Fibroblast of villous mesenchyme (primary cell): ENCODE data around the gene APBB3. TPM values are rescaled to one million over a fixed set of nuclear protein-coding genes. Genes with fewer than 3 reads are reported as not detected.

Experiments
- DNase-seq: peaks from one replicate; pipeline ENCODE4 v3.0.0-alpha.2; 2010; ENCODE audit warnings: low read depth
- H3K4me3 ChIP-seq: 2 replicates; pipeline ENCODE4 v1.5.1; 2011; ENCODE audit warnings: low read depth, mild to moderate bottlenecking, low read length
- total RNA-seq: library from RNA; depleted of rRNA; stranded (reverse); fragments of >200 nt; gene quantifications from 2 replicates; pipeline ENCODE4 v1.2.3, GENCODE V29; 2012
- TF ChIP-seq, protein P1 (sequence below): IDR thresholded peaks from 2 replicates; pipeline ENCODE4 v1.5.1; 2012; ENCODE audit warnings: low read depth, mild to moderate bottlenecking, low read length; ENCODE audit not compliant: insufficient read depth

Gene APBB3
- total RNA-seq, 1 donor, result 14.7 TPM

DNA sequence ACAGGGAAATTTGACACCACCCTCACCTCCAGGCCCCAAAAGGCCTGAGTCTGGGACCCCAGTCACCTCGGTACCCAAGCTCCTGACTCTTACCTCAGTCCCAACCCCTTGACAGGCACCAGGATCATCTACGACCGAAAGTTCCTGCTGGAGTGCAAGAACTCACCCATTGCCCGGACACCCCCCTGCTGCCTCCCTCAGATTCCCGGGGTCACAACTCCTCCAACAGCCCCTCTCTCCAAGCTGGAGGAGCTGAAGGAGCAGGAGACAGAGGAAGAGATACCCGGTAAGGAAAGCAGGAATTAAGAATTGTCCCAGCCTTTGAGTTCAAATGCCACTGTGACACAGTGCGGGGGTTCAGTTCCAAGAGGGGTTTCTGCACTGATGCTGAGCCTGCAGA is 15.6 kb downstream of the APBB3 start:
- DNase-seq, result no peak
- TF ChIP-seq, protein P1, sequence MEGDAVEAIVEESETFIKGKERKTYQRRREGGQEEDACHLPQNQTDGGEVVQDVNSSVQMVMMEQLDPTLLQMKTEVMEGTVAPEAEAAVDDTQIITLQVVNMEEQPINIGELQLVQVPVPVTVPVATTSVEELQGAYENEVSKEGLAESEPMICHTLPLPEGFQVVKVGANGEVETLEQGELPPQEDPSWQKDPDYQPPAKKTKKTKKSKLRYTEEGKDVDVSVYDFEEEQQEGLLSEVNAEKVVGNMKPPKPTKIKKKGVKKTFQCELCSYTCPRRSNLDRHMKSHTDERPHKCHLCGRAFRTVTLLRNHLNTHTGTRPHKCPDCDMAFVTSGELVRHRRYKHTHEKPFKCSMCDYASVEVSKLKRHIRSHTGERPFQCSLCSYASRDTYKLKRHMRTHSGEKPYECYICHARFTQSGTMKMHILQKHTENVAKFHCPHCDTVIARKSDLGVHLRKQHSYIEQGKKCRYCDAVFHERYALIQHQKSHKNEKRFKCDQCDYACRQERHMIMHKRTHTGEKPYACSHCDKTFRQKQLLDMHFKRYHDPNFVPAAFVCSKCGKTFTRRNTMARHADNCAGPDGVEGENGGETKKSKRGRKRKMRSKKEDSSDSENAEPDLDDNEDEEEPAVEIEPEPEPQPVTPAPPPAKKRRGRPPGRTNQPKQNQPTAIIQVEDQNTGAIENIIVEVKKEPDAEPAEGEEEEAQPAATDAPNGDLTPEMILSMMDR, result no peak
- no peak overlapping the region for H3K4me3 ChIP-seq

DNA sequence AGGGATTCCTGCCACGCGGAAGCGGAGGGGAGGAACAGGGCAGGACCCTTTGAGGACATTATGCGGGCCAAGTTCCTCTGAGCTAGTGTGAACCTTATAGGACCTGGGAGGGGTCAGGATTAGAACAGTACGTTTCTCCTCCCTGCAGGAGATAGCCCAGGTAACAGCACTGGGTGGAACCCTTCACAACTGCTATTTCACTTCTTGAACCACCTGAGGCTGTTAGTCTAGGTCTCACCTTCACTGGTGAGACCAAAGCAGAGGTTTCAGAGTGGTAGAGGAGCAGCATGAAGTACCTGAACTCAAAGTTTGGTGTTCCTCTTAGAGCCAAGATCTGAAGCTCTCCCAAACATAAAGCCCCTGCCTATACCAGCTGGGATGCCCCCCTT is 16.1 kb downstream of the APBB3 start:
- DNase-seq, result no peak
- TF ChIP-seq, protein P1, result no peak
- peak overlapping the region; percentile 51 for H3K4me3 ChIP-seq

DNA sequence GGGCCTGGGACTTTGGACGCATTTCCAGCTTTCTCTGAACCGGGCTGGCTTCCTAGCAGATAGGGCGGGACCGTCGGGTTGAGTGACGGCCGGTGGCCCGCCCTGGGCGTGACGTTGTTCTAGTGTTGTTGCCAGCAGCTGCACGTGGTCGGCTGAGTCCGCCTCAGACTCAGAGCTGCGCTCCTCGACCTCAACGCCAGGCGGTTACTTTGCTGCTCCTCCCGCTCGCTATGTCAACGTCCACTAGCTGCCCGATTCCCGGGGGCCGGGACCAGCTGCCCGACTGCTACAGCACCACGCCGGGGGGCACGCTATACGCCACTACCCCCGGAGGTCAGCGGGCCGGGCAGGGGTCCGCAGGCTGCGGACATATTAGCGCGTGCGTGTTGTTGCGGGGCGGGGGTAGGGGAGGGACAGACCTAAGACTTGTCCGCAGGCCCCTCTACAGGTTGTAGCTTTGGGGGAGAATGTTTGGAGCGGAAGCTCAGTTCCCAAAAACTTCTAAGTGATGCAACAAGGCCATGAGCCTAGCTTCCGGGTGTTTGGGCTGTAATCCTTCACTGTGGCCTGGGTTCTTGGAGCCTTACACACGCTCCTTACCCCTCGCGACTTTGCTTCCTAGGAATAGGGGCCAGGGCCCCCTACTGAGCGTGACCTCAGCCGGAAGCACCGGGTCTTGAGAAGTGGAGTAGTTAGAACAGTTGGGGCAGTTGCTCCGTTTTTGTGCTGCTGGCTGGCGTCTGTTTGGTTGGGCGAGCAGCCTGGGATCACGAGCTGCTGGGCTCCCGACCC is 16.7 kb downstream of the APBB3 start, which contains the start of gene EIF4EBP3:
EIF4EBP3 (plus strand) TSS at position 155 of the 792 bp plus-strand sequence; CDS start at position 231, 76 bp downstream.
- DNase-seq, result peak; percentile 96
- TF ChIP-seq, protein P1, result peak; percentile 63
- H3K4me3 ChIP-seq, result peak within 1 kb of the TSS; percentile 51

DNA sequence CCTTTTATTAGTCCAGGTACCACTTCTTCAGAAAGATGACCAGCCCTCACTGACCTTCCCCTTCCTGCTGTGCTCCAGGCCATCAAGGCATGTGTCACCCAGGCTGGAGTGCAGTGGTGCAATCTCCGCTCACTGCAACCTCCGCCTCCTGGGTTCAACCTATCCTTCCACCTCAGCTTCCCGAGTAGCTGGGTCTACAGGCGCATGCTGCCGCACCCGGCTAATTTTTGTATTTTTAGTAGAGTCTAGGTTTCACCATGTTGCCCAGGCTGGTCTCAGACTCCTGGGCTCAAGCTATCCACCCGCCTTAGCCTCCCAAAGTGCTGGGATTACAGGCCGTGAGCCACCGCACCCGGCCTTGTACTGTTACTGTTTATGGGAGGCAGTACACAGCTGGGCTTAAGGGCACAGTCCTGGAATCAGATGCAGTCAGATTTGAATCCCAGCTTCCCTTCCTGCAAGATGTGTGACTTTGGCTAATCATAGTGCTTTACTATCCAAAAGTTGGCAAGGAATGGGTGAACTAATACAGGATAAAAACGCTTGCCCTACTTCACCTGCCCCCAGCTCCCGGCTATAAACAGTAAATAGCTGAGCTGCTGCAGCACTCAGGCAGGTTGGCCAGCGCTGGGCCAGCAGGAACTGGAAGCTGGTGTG is 17.4 kb downstream of the APBB3 start:
- TF ChIP-seq, protein P1, result no peak
- H3K4me3 ChIP-seq, result peak overlapping the region; percentile 29
- no peak for DNase-seq

DNA sequence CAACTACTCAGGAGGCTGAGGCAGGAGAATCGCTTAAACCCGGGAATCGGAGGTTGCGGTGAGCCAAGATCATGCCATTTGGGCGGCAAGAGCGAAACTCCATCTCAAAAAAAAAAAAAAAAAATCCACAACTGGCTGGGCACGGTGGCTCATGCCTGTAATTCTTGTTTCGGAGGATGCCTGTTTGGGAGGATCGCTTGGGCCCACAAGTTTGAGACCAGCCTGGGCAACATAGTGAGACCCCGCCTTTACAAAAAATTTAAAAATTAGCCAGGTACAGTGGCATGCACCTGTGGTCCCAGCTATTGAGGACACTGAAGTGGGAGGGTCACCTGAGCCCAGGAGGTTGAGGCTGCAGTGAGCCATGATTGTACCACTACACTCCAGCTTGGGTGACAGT is 18.8 kb downstream of the APBB3 start:
- TF ChIP-seq, protein P1, result no peak
- DNase-seq, result no peak
- no peak overlapping the region for H3K4me3 ChIP-seq

DNA sequence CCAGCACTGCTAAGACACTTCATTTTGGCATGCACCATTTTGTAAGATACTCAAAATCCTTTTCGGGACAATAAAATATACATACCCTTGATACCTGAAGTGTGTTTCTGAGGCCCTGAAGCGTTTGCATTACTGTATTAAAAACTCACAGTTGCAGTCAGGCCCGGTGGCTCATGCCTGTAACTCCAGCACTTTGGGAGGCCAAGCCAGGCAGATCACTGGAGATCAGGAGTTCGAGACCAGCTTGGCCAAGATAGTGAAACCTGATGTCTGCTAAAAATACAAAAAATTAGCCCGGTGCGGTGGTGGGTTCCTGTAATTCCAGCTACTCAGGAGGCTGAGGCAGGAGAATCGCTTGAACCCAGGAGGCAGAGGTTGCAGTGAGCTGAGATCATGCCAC is 19.4 kb downstream of the APBB3 start:
- H3K4me3 ChIP-seq, result no peak overlapping the region
- TF ChIP-seq, protein P1, result no peak
- no peak for DNase-seq
